HepG2 (cell line): ENCODE data around the gene HOXA11. TPM values are rescaled to one million over a fixed set of nuclear protein-coding genes. Genes with fewer than 3 reads are reported as not detected.

Experiments used
- ATAC-seq: fragments of 200-7000 bp; cut with Tn5 transposase; 3 replicates; pipeline ENCODE4 v1.9.1; 2020; ENCODE audit warnings: mild to moderate bottlenecking, moderate library complexity
- BruUV-seq: library from RNA; stranded (reverse); fragments of 400-500 nt; replicated peaks from 2 replicates; lab custom pipeline; 2021; lab: Mats Ljungman, UMichigan
- CTCF ChIA-PET: fragments of 300-600 bp; formaldehyde crosslinking; extraction: SDS; loops from one replicate; lab custom pipeline; 2021; ENCODE audit warnings: low total read pairs, inconsistent platforms, low intra/inter-chr PET ratio; lab: Yijun Ruan, JAX
- POLR2A ChIA-PET: fragments of 350-600 bp; sonication (Branson Sonifier 250); formaldehyde crosslinking; loops from one replicate; lab custom pipeline; 2020; ENCODE audit warnings: antibody characterized with exemption, inconsistent platforms; lab: Yijun Ruan, JAX
- DNase-seq: peaks from one replicate; pipeline ENCODE4 v3.0.0-alpha.2; 2015; ENCODE audit warnings: low spot score
- FAIRE-seq: peaks from 3 replicates; lab custom pipeline; 2011; peaks lifted over from hg19 to GRCh38; lab: Jason Lieb, UNC
- H2AFZ ChIP-seq: one replicate; pipeline ENCODE4 v1.6.1; 2011; ENCODE audit warnings: low read length, inconsistent platforms
- H3K27ac ChIP-seq: fragments of 300-600 bp; 3 replicates; pipeline ENCODE4 v1.8.0; 2011; ENCODE audit warnings: mixed run types, mild to moderate bottlenecking, mixed read lengths, low read length, inconsistent platforms; ENCODE audit not compliant: insufficient read depth; ENCODE audit errors: extremely low read length
- H3K27me3 ChIP-seq, 2 experiments: fragments of 200-600 bp in 1 of 2; 2 replicates in 1 of 2; 3 replicates in 1 of 2; pipeline versions ENCODE4 v1.6.0 to v1.8.0; 2011; ENCODE audit warnings: low read length in 2 of 2, mild to moderate bottlenecking in 2 of 2, moderate library complexity in 2 of 2, inconsistent platforms in 1 of 2; ENCODE audit not compliant: insufficient read depth in 2 of 2, control insufficient read depth in 1 of 2
- H3K36me3 ChIP-seq, 2 experiments: fragments of 200-600 bp in 1 of 2; replicated peaks in 1 of 2; 2 replicates in 1 of 2; 3 replicates in 1 of 2; pipeline versions ENCODE4 v1.5.1 to v1.8.0; 2011; ENCODE audit warnings: low read length in 2 of 2, inconsistent platforms in 1 of 2; ENCODE audit not compliant: insufficient read depth in 2 of 2, control insufficient read depth in 1 of 2
- H3K4me1 ChIP-seq: 2 replicates; pipeline ENCODE4 v1.5.1; 2012; ENCODE audit warnings: low read length, inconsistent platforms; ENCODE audit not compliant: insufficient read depth
- H3K4me2 ChIP-seq: 2 replicates; pipeline ENCODE4 v1.6.0; 2011; ENCODE audit warnings: low read depth, low read length, inconsistent platforms
- H3K4me3 ChIP-seq, 3 experiments: fragments of 200-600 bp in 1 of 3; sonication (generic), shearing (Covaris generic) in 1 of 3; replicated peaks in 1 of 3; 2 replicates each; pipeline ENCODE4 v1.5.1; 2011 to 2016; ENCODE audit warnings: low read length in 3 of 3, inconsistent platforms in 2 of 3, low read depth in 2 of 3, mild to moderate bottlenecking in 2 of 3, control low read depth in 1 of 3, mixed read lengths in 1 of 3; ENCODE audit not compliant: insufficient read depth in 1 of 3
- H3K79me2 ChIP-seq: one replicate; pipeline ENCODE4 v1.6.1; 2011; ENCODE audit warnings: low read length, inconsistent platforms; ENCODE audit not compliant: insufficient read depth
- H3K9ac ChIP-seq: 2 replicates; pipeline ENCODE4 v1.6.0; 2011; ENCODE audit warnings: mild to moderate bottlenecking, low read depth, low read length, inconsistent platforms; ENCODE audit not compliant: insufficient read depth
- H3K9me3 ChIP-seq: 2 replicates; pipeline ENCODE4 v1.5.1; 2012; ENCODE audit warnings: mild to moderate bottlenecking, low read length
- H4K20me1 ChIP-seq: 2 replicates; pipeline ENCODE4 v1.6.0; 2011; ENCODE audit warnings: inconsistent platforms, mild to moderate bottlenecking, low read length, moderate library complexity; ENCODE audit not compliant: insufficient read depth
- ARNT2 ChIP-seq: sonication (generic); formaldehyde crosslinking; IDR thresholded peaks from 2 replicates; pipeline ENCODE4 v1.8.0; 2022; ENCODE audit warnings: mild to moderate bottlenecking, low read depth, missing genetic modification reagents, moderate library complexity
- BCL6 ChIP-seq: IDR thresholded peaks from 2 replicates; pipeline ENCODE4 v1.6.1; 2016; ENCODE audit warnings: missing genetic modification reagents, missing compliant biosample characterization
- HNRNPLL ChIP-seq: fragments of 200-400 bp; formaldehyde crosslinking; IDR thresholded peaks from 2 replicates; pipeline ENCODE4 v1.6.1; 2017; ENCODE audit warnings: mild to moderate bottlenecking, low read depth, low read length; ENCODE audit not compliant: poor library complexity, severe bottlenecking
- IRF1 ChIP-seq: sonication (generic); formaldehyde crosslinking; IDR thresholded peaks from 2 replicates; pipeline ENCODE4 v1.4.0; 2020; ENCODE audit warnings: low read depth, mild to moderate bottlenecking, missing genetic modification reagents
- MAFF ChIP-seq: IDR thresholded peaks from 2 replicates; pipeline ENCODE4 v1.6.1; 2011; ENCODE audit warnings: low read depth, low read length, improper control_type of control experiment
- MEIS2 ChIP-seq: sonication (generic); formaldehyde crosslinking; IDR thresholded peaks from 2 replicates; pipeline ENCODE4 v1.9.0; 2021; ENCODE audit warnings: mild to moderate bottlenecking, missing genetic modification reagents
- RCOR2 ChIP-seq: IDR thresholded peaks from 2 replicates; pipeline ENCODE4 v1.6.1; 2016; ENCODE audit warnings: missing biosample characterization, missing genetic modification reagents
- SP2 ChIP-seq: sonication (generic); formaldehyde crosslinking; IDR thresholded peaks from 2 replicates; pipeline ENCODE4 v1.5.1; 2020; ENCODE audit warnings: mild to moderate bottlenecking, missing genetic modification reagents
- TEAD2 ChIP-seq: sonication (generic); formaldehyde crosslinking; IDR thresholded peaks from 2 replicates; pipeline ENCODE4 v1.9.0; 2021; ENCODE audit warnings: missing genetic modification reagents
- TOPORS ChIP-seq: sonication (generic); formaldehyde crosslinking; IDR thresholded peaks from 2 replicates; pipeline ENCODE4 v1.8.0; 2023; ENCODE audit warnings: mild to moderate bottlenecking, missing genetic modification reagents
- UBTF ChIP-seq: sonication (generic); formaldehyde crosslinking; IDR thresholded peaks from 2 replicates; pipeline ENCODE4 v1.4.0; 2020; ENCODE audit warnings: mild to moderate bottlenecking, missing genetic modification reagents
- ZBTB42 ChIP-seq: sonication (generic); formaldehyde crosslinking; IDR thresholded peaks from 2 replicates; pipeline ENCODE4 v1.5.0; 2020; ENCODE audit warnings: mild to moderate bottlenecking, missing genetic modification reagents
- ZFP36L1 ChIP-seq: sonication (generic); formaldehyde crosslinking; IDR thresholded peaks from 2 replicates; pipeline ENCODE4 v1.8.0; 2022; ENCODE audit warnings: mild to moderate bottlenecking, missing genetic modification reagents, moderate library complexity
- ZNF282 ChIP-seq: fragments of 450-650 bp; IDR thresholded peaks from 2 replicates; pipeline ENCODE4 v1.6.1; 2018; ENCODE audit not compliant: partially characterized antibody
- ZNF768 ChIP-seq: sonication (generic); formaldehyde crosslinking; IDR thresholded peaks from 2 replicates; pipeline ENCODE4 v1.4.0; 2020; ENCODE audit warnings: missing genetic modification reagents
- ZNF777 ChIP-seq: sonication (generic); formaldehyde crosslinking; IDR thresholded peaks from 2 replicates; pipeline ENCODE4 v1.4.0; 2020; ENCODE audit warnings: missing genetic modification reagents
- WGBS: methylation state at CpG from one replicate; pipeline ENCODE4 v1.1.6; 2017; ENCODE audit warnings: low lambda C conversion rate; 5-methylcytosine and 5-hydroxymethylcytosine counted together
- in situ Hi-C: cut with HindIII; loops from 2 replicates; pipeline ENCODE4 v1.10.0; 2017; ENCODE audit warnings: low pct_unique_long_range_greater_than_20kb; ENCODE audit not compliant: extremely low pct_ligation_motif_present
- intact Hi-C: fragments of 100-400 bp; cut with micrococcal nuclease; formaldehyde crosslinking; loops from one replicate; pipeline ENCODE4 v1.10.0; 2022; ENCODE audit not compliant: unreplicated experiment
- polyA plus RNA-seq, 8 experiments: library from polyadenylated mRNA; depleted of rRNA in 3 of 8; stranded (reverse) in 7 of 8; unstranded in 1 of 8; fragments of >200 nt; fragmentation: Illumina TruSeq in 4 of 8; extraction: Trizol in 4 of 8; gene quantifications; 2 replicates each; pipeline versions ENCODE4 v1.2.1 to v1.2.3, GENCODE V29; 2011 to 2016; ENCODE audit warnings: low read depth in 4 of 8, missing spikeins in 1 of 8, mixed read lengths in 1 of 8; ENCODE audit not compliant: insufficient read depth in 1 of 8
- total RNA-seq, 5 experiments: library from RNA; depleted of rRNA; stranded (reverse); fragments of >200 nt; fragmentation: Illumina TruSeq; extraction: Trizol; gene quantifications; 2 replicates each; pipeline ENCODE4 v1.2.3, GENCODE V29; 2016; ENCODE audit warnings: low read depth in 1 of 5
- TF ChIP-seq, protein P1 (sequence below): sonication (generic); formaldehyde crosslinking; IDR thresholded peaks from 2 replicates; pipeline ENCODE4 v1.5.1; 2020; ENCODE audit warnings: missing genetic modification reagents, mild to moderate bottlenecking, borderline replicate concordance
- TF ChIP-seq, protein P2 (sequence below): sonication (generic); formaldehyde crosslinking; IDR thresholded peaks from 2 replicates; pipeline ENCODE4 v1.8.0; 2022; ENCODE audit warnings: missing genetic modification reagents, mild to moderate bottlenecking, moderate library complexity, borderline replicate concordance

The HOXA11 gene
- total and polyA plus RNA-seq, 2 of the 13 experiments (the other 11 are each of a cell fraction or from before 2014, with no cell fraction given) = not detected

DNA sequence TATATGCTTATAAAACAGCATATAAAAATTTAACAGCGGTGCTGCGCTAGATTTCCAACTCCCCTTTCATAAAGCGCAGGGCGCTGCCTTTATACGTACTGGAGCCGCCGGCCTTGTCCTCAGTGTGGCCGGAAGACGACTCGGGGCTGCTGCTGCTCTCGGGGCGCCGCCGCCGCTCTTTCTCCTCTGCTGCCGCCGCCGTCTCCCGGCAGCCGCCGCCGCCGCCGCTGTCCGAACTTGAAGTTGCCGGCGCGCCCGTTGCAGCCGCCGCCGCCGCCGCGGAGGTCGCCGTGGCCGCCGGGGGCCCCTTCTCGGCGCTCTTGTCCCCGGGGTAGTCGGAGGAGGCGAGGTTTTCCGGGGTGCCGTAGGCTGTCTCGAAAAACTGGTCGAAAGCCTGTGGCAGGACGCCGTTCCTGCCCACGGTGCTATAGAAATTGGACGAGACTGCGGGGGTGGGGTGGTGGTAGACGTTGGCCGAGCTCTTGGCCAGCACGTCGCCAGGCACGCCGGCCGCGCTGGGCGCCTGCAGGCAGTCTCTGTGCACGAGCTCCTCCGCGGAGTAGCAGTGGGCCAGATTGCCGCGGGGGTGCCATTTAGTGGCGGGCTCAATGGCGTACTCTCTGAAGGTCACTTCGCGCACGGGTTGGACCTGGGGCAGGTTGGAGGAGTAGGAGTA lies 557 bp downstream of the HOXA11 start:
- H3K9me3 ChIP-seq = no peaks in the 10 kb centered on the region
- CTCF ChIA-PET = no interaction called here
- ATAC-seq = no peak
- WGBS = 2% methylated on average over 41 of the region's 72 CpGs
- no peak overlapping the region for H2AFZ ChIP-seq
- peaks cover 46% of the 10 kb centered on the region for H3K4me1 ChIP-seq
- peak overlapping the region; percentile 52 to 67 (median 64) for H3K4me3 ChIP-seq
- DNase-seq = no peak
- H3K36me3 ChIP-seq = no peaks in the 10 kb centered on the region
- H3K4me2 ChIP-seq = peak overlapping the region; percentile 84
- H3K79me2 ChIP-seq = no peaks in the 10 kb centered on the region
- no peak overlapping the region for H3K9ac ChIP-seq
- in situ Hi-C loops (no loop called here), intact Hi-C loops (no loop called here)
- H4K20me1 ChIP-seq = peaks cover 6% of the 10 kb centered on the region; the same call in 1 of the 2 replicates
- no TSS peak for BruUV-seq
- peaks cover 34 to 95% of the 10 kb centered on the region in 2 experiments for H3K27me3 ChIP-seq
- FAIRE-seq = no peak
- H3K27ac ChIP-seq = no peak overlapping the region
- POLR2A ChIA-PET = interaction anchor here (0.6 kb wide), 1 partner anchor 11 kb away, joined by 3 read pairs; no protein-coding TSS in a partner anchor
- no peak for TF ChIP-seq MEIS2
- peak; percentile 98 for TF ChIP-seq ZNF768
- TF ChIP-seq ZBTB42 = no peak
- TF ChIP-seq ZNF777 (CRISPR knock-in tag) = peak; percentile 61
- TF ChIP-seq RCOR2 (CRISPR knock-in tag) = no peak
- no peak for TF ChIP-seq MAFF
- TF ChIP-seq SP2 (CRISPR knock-in tag) = no peak
- 0 out of 2 replicates have a peak, but pooled peaks have one; percentile 21 for TF ChIP-seq UBTF (CRISPR knock-in tag)
- TF ChIP-seq, protein P1, sequence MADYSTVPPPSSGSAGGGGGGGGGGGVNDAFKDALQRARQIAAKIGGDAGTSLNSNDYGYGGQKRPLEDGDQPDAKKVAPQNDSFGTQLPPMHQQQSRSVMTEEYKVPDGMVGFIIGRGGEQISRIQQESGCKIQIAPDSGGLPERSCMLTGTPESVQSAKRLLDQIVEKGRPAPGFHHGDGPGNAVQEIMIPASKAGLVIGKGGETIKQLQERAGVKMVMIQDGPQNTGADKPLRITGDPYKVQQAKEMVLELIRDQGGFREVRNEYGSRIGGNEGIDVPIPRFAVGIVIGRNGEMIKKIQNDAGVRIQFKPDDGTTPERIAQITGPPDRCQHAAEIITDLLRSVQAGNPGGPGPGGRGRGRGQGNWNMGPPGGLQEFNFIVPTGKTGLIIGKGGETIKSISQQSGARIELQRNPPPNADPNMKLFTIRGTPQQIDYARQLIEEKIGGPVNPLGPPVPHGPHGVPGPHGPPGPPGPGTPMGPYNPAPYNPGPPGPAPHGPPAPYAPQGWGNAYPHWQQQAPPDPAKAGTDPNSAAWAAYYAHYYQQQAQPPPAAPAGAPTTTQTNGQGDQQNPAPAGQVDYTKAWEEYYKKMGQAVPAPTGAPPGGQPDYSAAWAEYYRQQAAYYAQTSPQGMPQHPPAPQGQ (CRISPR knock-in tag) = no peak
- TF ChIP-seq ARNT2 (CRISPR knock-in tag) = 0 out of 2 replicates have a peak, but pooled peaks have one; percentile 23
- TF ChIP-seq IRF1 (CRISPR knock-in tag) = no peak
- TF ChIP-seq BCL6 (CRISPR knock-in tag) = 0 out of 2 replicates have a peak, but pooled peaks have one; percentile 4
- no peak for TF ChIP-seq ZFP36L1 (CRISPR knock-in tag)
- TF ChIP-seq TEAD2 (CRISPR knock-in tag) = no peak
- no peak for TF ChIP-seq ZNF282
- TF ChIP-seq TOPORS = no peak
- peak; percentile 61 for TF ChIP-seq HNRNPLL
- TF ChIP-seq, protein P2, sequence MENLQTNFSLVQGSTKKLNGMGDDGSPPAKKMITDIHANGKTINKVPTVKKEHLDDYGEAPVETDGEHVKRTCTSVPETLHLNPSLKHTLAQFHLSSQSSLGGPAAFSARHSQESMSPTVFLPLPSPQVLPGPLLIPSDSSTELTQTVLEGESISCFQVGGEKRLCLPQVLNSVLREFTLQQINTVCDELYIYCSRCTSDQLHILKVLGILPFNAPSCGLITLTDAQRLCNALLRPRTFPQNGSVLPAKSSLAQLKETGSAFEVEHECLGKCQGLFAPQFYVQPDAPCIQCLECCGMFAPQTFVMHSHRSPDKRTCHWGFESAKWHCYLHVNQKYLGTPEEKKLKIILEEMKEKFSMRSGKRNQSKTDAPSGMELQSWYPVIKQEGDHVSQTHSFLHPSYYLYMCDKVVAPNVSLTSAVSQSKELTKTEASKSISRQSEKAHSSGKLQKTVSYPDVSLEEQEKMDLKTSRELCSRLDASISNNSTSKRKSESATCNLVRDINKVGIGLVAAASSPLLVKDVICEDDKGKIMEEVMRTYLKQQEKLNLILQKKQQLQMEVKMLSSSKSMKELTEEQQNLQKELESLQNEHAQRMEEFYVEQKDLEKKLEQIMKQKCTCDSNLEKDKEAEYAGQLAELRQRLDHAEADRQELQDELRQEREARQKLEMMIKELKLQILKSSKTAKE (CRISPR knock-in tag) = no peak
